CD8-positive, alpha-beta memory T cell (primary cell): ENCODE data around the gene RAPGEF1. TPM values are rescaled to one million over a fixed set of nuclear protein-coding genes. Genes with fewer than 3 reads are reported as not detected.

Source experiments
- CTCF ChIA-PET: fragments of 350-600 bp; sonication (Branson Sonifier 250); formaldehyde crosslinking; loops from one replicate; lab custom pipeline; 2021; ENCODE audit warnings: antibody characterized with exemption; lab: Charles Lee
- POLR2A ChIA-PET: fragments of 350-600 bp; sonication (Branson Sonifier 250); formaldehyde crosslinking; loops from one replicate; lab custom pipeline; 2021; ENCODE audit warnings: antibody characterized with exemption; lab: Charles Lee
- DNase-seq, 5 donors: peaks; one replicate each; pipeline versions ENCODE4 v3.0.0 to v3.0.0-alpha.2; 2020 to 2022; ENCODE audit warnings: mixed read lengths in 1 of 5
- H3K27ac ChIP-seq: one replicate; pipeline ENCODE4 v1.7.0; 2013; ENCODE audit warnings: low read depth, mild to moderate bottlenecking, low read length, moderate library complexity
- H3K27me3 ChIP-seq: 2 replicates; pipeline ENCODE4 v1.7.0; 2013; ENCODE audit warnings: low read length, mild to moderate bottlenecking; ENCODE audit not compliant: insufficient read depth, poor library complexity, severe bottlenecking
- H3K36me3 ChIP-seq: 2 replicates; pipeline ENCODE4 v1.7.0; 2013; ENCODE audit warnings: mild to moderate bottlenecking, low read length, moderate library complexity; ENCODE audit not compliant: insufficient read depth
- H3K4me1 ChIP-seq: 2 replicates; pipeline ENCODE4 v1.7.0; 2013; ENCODE audit warnings: mild to moderate bottlenecking, low read length, moderate library complexity; ENCODE audit not compliant: insufficient read depth
- H3K4me3 ChIP-seq: 2 replicates; pipeline ENCODE4 v1.7.0; 2013; ENCODE audit warnings: mild to moderate bottlenecking, low read length
- H3K9me3 ChIP-seq: 2 replicates; pipeline ENCODE4 v1.7.0; 2013; ENCODE audit warnings: mild to moderate bottlenecking, low read length
- H3K27ac Mint-ChIP-seq, 8 donors: one replicate each; pipeline ENCODE4 v1.8.0; 2020 to 2021; ENCODE audit warnings: mixed read lengths in 8 of 8, mild to moderate bottlenecking in 6 of 8, inconsistent platforms in 3 of 8, moderate library complexity in 3 of 8
- H3K27me3 Mint-ChIP-seq, 2 donors: one replicate each; pipeline ENCODE4 v1.8.0; 2020 to 2021; ENCODE audit warnings: mixed read lengths in 2 of 2, mild to moderate bottlenecking in 1 of 2, moderate library complexity in 1 of 2
- H3K36me3 Mint-ChIP-seq, 3 donors: one replicate each; pipeline ENCODE4 v1.8.0; 2020 to 2021; ENCODE audit warnings: mixed read lengths in 3 of 3, inconsistent platforms in 1 of 3, mild to moderate bottlenecking in 1 of 3
- H3K4me1 Mint-ChIP-seq, 3 donors: one replicate each; pipeline ENCODE4 v1.8.0; 2020 to 2021; ENCODE audit warnings: mixed read lengths in 3 of 3, inconsistent platforms in 1 of 3, mild to moderate bottlenecking in 1 of 3
- H3K4me3 Mint-ChIP-seq, 7 donors: one replicate each; pipeline ENCODE4 v1.8.0; 2020 to 2021; ENCODE audit warnings: mixed read lengths in 7 of 7, mild to moderate bottlenecking in 6 of 7, moderate library complexity in 4 of 7, inconsistent platforms in 2 of 7
- H3K9me3 Mint-ChIP-seq, 5 donors: one replicate each; pipeline ENCODE4 v1.8.0; 2020 to 2022; ENCODE audit warnings: mixed read lengths in 5 of 5, mild to moderate bottlenecking in 3 of 5, moderate library complexity in 2 of 5, inconsistent platforms in 1 of 5
- polyA plus RNA-seq: library from polyadenylated mRNA; unstranded; fragments of 300-500 nt; fragmentation: Illumina TruSeq; gene quantifications from one replicate; pipeline ENCODE4 v1.2.3, GENCODE V29; 2021
- total RNA-seq, 2 experiments: library from RNA; stranded (reverse); gene quantifications; one replicate each; pipeline ENCODE4 v1.2.3, GENCODE V29; 2021

The RAPGEF1 gene
- total and polyA plus RNA-seq, 3 experiments from 2014 or later, result 20.1 to 148 (median 145) TPM

DNA sequence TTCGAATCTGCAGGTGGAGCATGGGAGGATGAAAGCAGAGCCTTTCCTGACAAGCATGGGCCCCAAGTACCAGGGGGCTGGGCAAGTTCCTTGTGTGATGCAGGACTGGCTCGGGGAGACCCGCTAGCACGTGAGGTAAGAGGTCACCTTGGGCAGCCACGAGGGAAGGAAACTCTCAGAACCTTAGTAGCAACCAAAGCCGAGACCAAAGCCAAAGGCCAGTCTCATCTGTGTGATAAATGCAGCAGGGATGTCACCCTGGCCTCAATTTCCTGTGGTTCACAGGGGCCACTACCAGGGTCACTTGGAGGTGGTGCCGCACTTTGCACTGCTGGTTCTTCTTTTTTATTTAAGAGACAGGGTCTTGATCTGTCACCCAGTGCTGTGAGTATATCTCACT, 155.0 kb downstream of the RAPGEF1 start:
- CTCF ChIA-PET, result interaction anchor here (0.6 to 2.1 kb wide), 19 partner anchors 9 to 375 kb away, joined by 3 to 12 read pairs (median 3); no protein-coding TSS in a partner anchor
- Histone ChIP-seq H3K27me3 (no peaks in the 10 kb centered on the region), H3K36me3 (peaks cover 37% of the 10 kb centered on the region), H3K9me3 (no peaks in the 10 kb centered on the region), H3K4me1 (peaks cover 31% of the 10 kb centered on the region), H3K4me3 (peak overlapping the region; percentile 43), H3K27ac (peak overlapping the region; percentile 38)
- H3K27ac Mint-ChIP-seq, result peak overlapping the region; percentile 87 to 97 (median 94)
- peaks cover 0 to 80% (median 15%) of the 10 kb centered on the region in 3 donors for H3K36me3 Mint-ChIP-seq
- peaks cover 29 to 52% (median 34%) of the 10 kb centered on the region in 3 donors for H3K4me1 Mint-ChIP-seq
- H3K4me3 Mint-ChIP-seq, result peak overlapping the region in 6 of 7 donors; percentile 59 to 91 (median 79)
- POLR2A ChIA-PET, result interaction anchor here (0.7 to 1.5 kb wide), 5 partner anchors 16 to 154 kb away, joined by 3 to 10 read pairs (median 5); no protein-coding TSS in a partner anchor
- DNase-seq, result no peak
- H3K9me3 Mint-ChIP-seq, result no peaks in the 10 kb centered on the region
- H3K27me3 Mint-ChIP-seq, result peaks cover 0 to 1% of the 10 kb centered on the region in 2 donors

DNA sequence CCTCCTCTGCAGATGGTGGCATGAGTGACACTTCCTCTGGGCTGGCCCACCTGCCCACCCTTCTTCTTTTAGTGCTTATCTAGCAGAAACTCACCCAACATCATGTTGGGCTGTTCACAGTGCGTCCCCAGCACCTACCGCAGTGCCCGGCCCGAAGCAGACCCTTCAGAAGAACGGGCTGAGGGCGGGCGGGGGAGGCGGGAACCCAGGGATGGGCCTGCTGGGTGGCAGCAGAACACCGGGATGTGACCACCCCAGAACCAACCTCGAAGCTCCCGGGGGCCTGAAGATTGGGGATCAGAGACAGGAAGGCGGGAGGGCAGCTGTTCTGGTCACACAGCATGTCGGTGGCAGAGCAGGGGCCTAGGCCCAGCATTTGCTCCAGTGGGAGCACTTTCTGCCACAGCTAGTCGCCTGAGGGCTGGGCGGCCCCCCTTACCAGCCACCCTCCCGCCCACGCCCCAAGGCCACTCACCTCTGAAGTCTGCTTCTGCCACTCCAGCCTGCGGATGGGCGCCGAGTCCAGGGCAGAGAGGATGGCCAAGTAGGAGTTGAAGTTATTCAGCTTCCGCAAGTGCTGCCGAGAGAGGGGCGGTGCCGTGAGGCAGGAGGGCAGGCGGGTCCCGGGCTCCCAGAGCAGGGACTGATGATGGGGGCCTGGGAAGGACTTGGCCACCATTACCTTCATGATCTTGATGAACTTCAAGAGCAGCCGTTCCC, 155.9 kb downstream of the RAPGEF1 start:
- H3K36me3 Mint-ChIP-seq, result peaks cover 0 to 80% (median 15%) of the 10 kb centered on the region in 3 donors
- H3K4me3 Mint-ChIP-seq, result peak overlapping the region in 2 of 7 donors; percentile 41 to 72
- peaks cover 0 to 1% of the 10 kb centered on the region in 2 donors for H3K27me3 Mint-ChIP-seq
- Histone ChIP-seq H3K36me3 (peaks cover 38% of the 10 kb centered on the region), H3K9me3 (no peaks in the 10 kb centered on the region), H3K27me3 (no peaks in the 10 kb centered on the region), H3K4me3 (no peak overlapping the region), H3K4me1 (peaks cover 35% of the 10 kb centered on the region), H3K27ac (no peak overlapping the region)
- CTCF ChIA-PET, result interaction anchor here (2.1 kb wide), 1 partner anchor 163 kb away, joined by 5 read pairs; no protein-coding TSS in a partner anchor
- no peaks in the 10 kb centered on the region for H3K9me3 Mint-ChIP-seq
- H3K4me1 Mint-ChIP-seq, result peaks cover 33 to 54% (median 40%) of the 10 kb centered on the region in 3 donors
- H3K27ac Mint-ChIP-seq, result peak overlapping the region; percentile 19 to 97 (median 88)
- no peak for DNase-seq
- POLR2A ChIA-PET, result no interaction called here

DNA sequence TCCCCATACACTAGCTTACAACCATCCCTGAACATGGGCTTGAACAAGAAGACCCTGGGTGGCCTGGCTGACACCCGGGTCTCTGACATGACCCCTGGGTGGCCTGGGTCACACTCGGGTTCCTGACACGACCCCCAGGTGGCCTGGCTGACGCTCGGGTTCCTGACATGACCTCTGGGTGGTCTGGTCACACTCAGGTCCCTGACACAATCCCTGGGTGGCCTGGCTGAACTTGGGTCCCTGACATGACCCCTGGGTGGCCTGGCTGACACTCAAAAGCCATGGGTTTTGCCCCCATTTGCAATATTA, 156.6 kb downstream of the RAPGEF1 start:
- no peak overlapping the region for H3K4me3 ChIP-seq
- H3K27ac ChIP-seq, result no peak overlapping the region
- Mint-ChIP-seq H3K9me3 (no peaks in the 10 kb centered on the region), H3K36me3 (peaks cover 0 to 80% (median 15%) of the 10 kb centered on the region in 3 donors), H3K27me3 (no peaks in the 10 kb centered on the region), H3K4me3 (peak overlapping the region in 1 of 7 donors; percentile 19), H3K4me1 (peaks cover 41 to 57% (median 47%) of the 10 kb centered on the region in 3 donors), H3K27ac (peak overlapping the region in 7 of 8 donors; percentile 68 to 95 (median 84))
- CTCF ChIA-PET, result interaction anchor here (1.4 kb wide), 1 partner anchor 164 kb away, joined by 3 read pairs; no protein-coding TSS in a partner anchor
- POLR2A ChIA-PET, result no interaction called here
- H3K36me3 ChIP-seq, result peaks cover 40% of the 10 kb centered on the region
- DNase-seq, result no peak
- H3K9me3 ChIP-seq, result no peaks in the 10 kb centered on the region
- H3K4me1 ChIP-seq, result peaks cover 42% of the 10 kb centered on the region
- no peaks in the 10 kb centered on the region for H3K27me3 ChIP-seq

DNA sequence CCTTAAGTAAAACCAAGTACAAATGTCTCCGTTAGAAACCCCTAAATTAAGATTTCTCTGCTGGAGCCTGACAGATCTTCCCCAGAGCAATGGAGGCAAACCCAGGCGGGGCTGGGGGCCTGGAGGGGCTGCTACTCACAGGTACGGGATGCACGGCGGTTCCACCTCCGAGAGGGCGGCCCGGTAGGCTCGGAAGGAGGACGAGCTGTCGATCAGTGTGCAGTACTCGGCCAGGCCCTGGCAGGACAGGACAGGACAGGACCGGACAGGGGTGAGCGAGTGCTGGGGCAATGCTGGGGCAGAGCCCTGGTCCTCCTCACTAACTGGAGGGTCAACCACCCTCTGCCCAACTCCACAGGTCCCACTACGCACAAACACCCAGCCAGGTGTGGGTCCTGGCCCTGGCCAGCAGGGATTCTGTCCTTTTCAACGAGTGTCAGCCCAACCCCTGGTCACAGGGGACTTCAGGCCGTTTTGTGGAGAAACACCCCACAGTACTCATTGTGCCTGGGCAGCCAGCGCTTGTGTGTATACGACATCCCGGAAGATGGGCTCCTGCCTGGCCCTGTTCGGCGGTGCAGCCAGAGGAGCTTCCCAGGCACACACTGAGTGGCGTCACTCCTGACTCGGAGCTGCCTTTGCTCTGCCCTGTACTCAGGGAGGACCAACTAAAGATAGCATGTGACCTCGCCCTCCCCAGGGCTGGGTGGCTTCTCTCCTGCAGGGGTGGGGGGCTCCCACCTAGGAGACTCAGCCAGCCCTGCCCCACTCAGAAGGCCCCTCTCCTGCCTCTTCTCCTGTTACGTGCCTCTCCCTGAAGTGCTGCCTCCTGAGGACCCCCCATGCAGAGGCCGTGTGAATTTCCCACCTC, 157.2 kb downstream of the RAPGEF1 start:
- Mint-ChIP-seq H3K4me3 (peak overlapping the region in 1 of 7 donors; percentile 19), H3K36me3 (peaks cover 0 to 80% (median 15%) of the 10 kb centered on the region in 3 donors), H3K9me3 (no peaks in the 10 kb centered on the region), H3K4me1 (peaks cover 46 to 62% (median 53%) of the 10 kb centered on the region in 3 donors), H3K27me3 (no peaks in the 10 kb centered on the region), H3K27ac (peak overlapping the region in 6 of 8 donors; percentile 70 to 95 (median 80))
- Histone ChIP-seq H3K4me3 (no peak overlapping the region), H3K4me1 (peaks cover 48% of the 10 kb centered on the region), H3K9me3 (no peaks in the 10 kb centered on the region), H3K27me3 (no peaks in the 10 kb centered on the region), H3K36me3 (peaks cover 40% of the 10 kb centered on the region), H3K27ac (no peak overlapping the region)
- DNase-seq, result no peak
- CTCF ChIA-PET, result interaction anchor here (1.4 kb wide), 1 partner anchor 164 kb away, joined by 3 read pairs; no protein-coding TSS in a partner anchor
- POLR2A ChIA-PET, result no interaction called here

DNA sequence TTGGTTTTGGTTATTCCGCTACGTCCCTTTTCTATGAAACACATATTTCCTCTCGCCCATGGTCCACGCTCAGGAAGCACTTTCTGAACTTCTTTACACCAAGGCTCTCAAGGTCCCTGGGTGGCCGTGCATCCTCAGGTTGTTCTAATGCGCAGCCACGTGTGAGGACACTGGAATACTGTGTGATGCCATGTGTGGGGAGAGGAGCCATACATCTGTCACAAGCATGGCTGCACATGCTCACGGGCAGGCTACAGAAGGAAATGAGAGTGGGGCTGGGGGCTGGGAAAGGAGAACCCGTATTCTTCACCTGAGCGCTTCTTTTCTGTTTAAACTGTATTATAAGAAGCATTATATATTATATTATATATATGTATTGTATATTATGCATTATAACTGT, 157.8 kb downstream of the RAPGEF1 start:
- no peaks in the 10 kb centered on the region for H3K27me3 Mint-ChIP-seq
- H3K36me3 ChIP-seq, result peaks cover 40% of the 10 kb centered on the region
- H3K27ac ChIP-seq, result no peak overlapping the region
- DNase-seq, result no peak
- no peak overlapping the region for H3K4me3 ChIP-seq
- no peak overlapping the region for H3K4me3 Mint-ChIP-seq
- POLR2A ChIA-PET, result no interaction called here
- H3K27me3 ChIP-seq, result no peaks in the 10 kb centered on the region
- peak overlapping the region in 5 of 8 donors; percentile 21 to 86 (median 58) for H3K27ac Mint-ChIP-seq
- CTCF ChIA-PET, result interaction anchor here (1.4 kb wide), 1 partner anchor 165 kb away, joined by 3 read pairs; no protein-coding TSS in a partner anchor
- H3K4me1 Mint-ChIP-seq, result peaks cover 46 to 62% (median 48%) of the 10 kb centered on the region in 3 donors
- H3K4me1 ChIP-seq, result peaks cover 51% of the 10 kb centered on the region
- H3K9me3 ChIP-seq, result no peaks in the 10 kb centered on the region
- no peaks in the 10 kb centered on the region for H3K9me3 Mint-ChIP-seq
- peaks cover 0 to 80% (median 11%) of the 10 kb centered on the region in 3 donors for H3K36me3 Mint-ChIP-seq

DNA sequence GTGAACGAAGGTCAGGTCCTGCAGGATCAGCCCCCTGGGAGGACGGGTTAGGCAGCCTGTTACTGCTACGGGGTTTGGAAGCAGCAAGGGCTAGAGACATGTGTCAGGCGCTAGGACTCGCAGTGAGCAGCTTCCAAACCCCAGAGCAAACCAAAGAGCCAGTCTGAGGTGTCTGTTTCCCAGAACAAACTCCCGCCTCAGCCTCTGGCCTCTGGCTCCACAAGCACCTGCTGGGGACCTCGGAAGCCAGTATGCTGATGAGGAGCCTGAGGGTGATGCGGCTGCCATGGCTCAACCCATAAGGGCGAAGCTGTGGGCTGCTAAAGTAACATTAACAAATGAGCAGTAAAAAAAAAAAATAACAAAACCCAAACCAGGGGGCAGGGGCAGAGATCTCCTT, 159.5 kb downstream of the RAPGEF1 start:
- peak overlapping the region in 2 of 7 donors; percentile 6 to 29 for H3K4me3 Mint-ChIP-seq
- POLR2A ChIA-PET, result interaction anchor here (0.6 kb wide), 1 partner anchor 164 kb away, joined by 3 read pairs; no protein-coding TSS in a partner anchor
- DNase-seq, result no peak
- Histone ChIP-seq H3K27me3 (no peaks in the 10 kb centered on the region), H3K27ac (no peak overlapping the region), H3K4me3 (no peak overlapping the region), H3K36me3 (peaks cover 40% of the 10 kb centered on the region), H3K9me3 (no peaks in the 10 kb centered on the region), H3K4me1 (peaks cover 44% of the 10 kb centered on the region)
- no peaks in the 10 kb centered on the region for H3K27me3 Mint-ChIP-seq
- CTCF ChIA-PET, result no interaction called here
- H3K27ac Mint-ChIP-seq, result peak overlapping the region in 4 of 8 donors; percentile 32 to 57 (median 51)
- peaks cover 31 to 46% (median 41%) of the 10 kb centered on the region in 3 donors for H3K4me1 Mint-ChIP-seq
- H3K36me3 Mint-ChIP-seq, result peaks cover 0 to 93% (median 10%) of the 10 kb centered on the region in 3 donors
- no peaks in the 10 kb centered on the region for H3K9me3 Mint-ChIP-seq

DNA sequence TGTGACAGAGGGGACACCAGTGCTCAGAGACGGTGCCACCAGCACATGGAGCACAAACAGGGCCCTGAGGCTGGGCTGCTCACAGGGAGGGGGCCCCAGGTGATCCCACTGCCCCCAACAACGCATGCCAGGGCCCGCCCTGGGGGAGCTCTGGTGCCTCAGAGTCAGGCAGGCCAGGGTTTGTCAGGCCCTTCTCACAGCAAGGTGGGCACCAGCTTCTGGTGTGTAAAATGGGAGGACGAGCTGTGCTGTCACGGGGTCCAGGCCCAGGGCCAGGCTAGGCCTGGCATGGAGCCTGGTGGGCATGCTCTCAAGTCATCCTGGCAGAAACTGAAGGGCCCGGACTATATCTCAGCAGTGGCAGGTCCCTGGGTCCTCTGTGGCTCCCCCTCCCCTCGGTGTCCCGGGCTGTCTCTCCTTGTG, 160.1 kb downstream of the RAPGEF1 start:
- no peaks in the 10 kb centered on the region for H3K9me3 Mint-ChIP-seq
- H3K27me3 ChIP-seq, result no peaks in the 10 kb centered on the region
- H3K4me1 Mint-ChIP-seq, result peaks cover 25 to 41% (median 36%) of the 10 kb centered on the region in 3 donors
- POLR2A ChIA-PET, result interaction anchor here (0.6 to 1.6 kb wide), 2 partner anchors 77 to 164 kb away, joined by 3 to 4 read pairs; partner anchors contain the start of gene POMT1
- CTCF ChIA-PET, result interaction anchor here (1.1 to 1.7 kb wide), 2 partner anchors 48 to 159 kb away, joined by 3 to 5 read pairs; no protein-coding TSS in a partner anchor
- H3K36me3 ChIP-seq, result peaks cover 36% of the 10 kb centered on the region
- no peak for DNase-seq
- peak overlapping the region in 4 of 8 donors; percentile 81 to 96 (median 90) for H3K27ac Mint-ChIP-seq
- peaks cover 0 to 91% (median 6%) of the 10 kb centered on the region in 3 donors for H3K36me3 Mint-ChIP-seq
- H3K4me3 Mint-ChIP-seq, result peak overlapping the region in 4 of 7 donors; percentile 6 to 54 (median 26)
- H3K27ac ChIP-seq, result no peak overlapping the region
- H3K9me3 ChIP-seq, result no peaks in the 10 kb centered on the region
- no peak overlapping the region for H3K4me3 ChIP-seq
- no peaks in the 10 kb centered on the region for H3K27me3 Mint-ChIP-seq
- peaks cover 39% of the 10 kb centered on the region for H3K4me1 ChIP-seq
